HepG2 (cell line): Measurements from ENCODE around the gene APOM. TPM values are rescaled to one million over a fixed set of nuclear protein-coding genes. Genes with fewer than 3 reads are reported as not detected.

ENCODE experiments used
- CREBL2 ChIP-seq: sonication (generic); formaldehyde crosslinking; IDR thresholded peaks from 2 replicates; pipeline ENCODE4 v1.8.1; 2023; ENCODE audit warnings: missing genetic modification reagents, mild to moderate bottlenecking, borderline replicate concordance
- DBP ChIP-seq: sonication (generic); formaldehyde crosslinking; IDR thresholded peaks from 2 replicates; pipeline ENCODE4 v1.4.0; 2020; ENCODE audit warnings: missing genetic modification reagents; ENCODE audit errors: not compliant biosample characterization
- FOXC1 ChIP-seq: sonication (generic); formaldehyde crosslinking; IDR thresholded peaks from 2 replicates; pipeline ENCODE4 v1.8.0; 2022; ENCODE audit warnings: mild to moderate bottlenecking, missing genetic modification reagents, borderline replicate concordance
- FOXO4 ChIP-seq: sonication (generic); formaldehyde crosslinking; conservative IDR thresholded peaks from 2 replicates; pipeline ENCODE4 v1.8.1; 2023; ENCODE audit warnings: missing genetic modification reagents
- FUBP1 ChIP-seq: sonication (generic); formaldehyde crosslinking; IDR thresholded peaks from 2 replicates; pipeline ENCODE4 v1.5.1; 2020; ENCODE audit warnings: missing genetic modification reagents, mild to moderate bottlenecking, borderline replicate concordance
- HOXA9 ChIP-seq: sonication (generic); formaldehyde crosslinking; IDR thresholded peaks from 2 replicates; pipeline ENCODE4 v1.8.1; 2022; ENCODE audit warnings: missing genetic modification reagents, mild to moderate bottlenecking, moderate library complexity, borderline replicate concordance
- NCOA2 ChIP-seq: sonication (generic); formaldehyde crosslinking; IDR thresholded peaks from 2 replicates; pipeline ENCODE4 v1.8.0; 2022; ENCODE audit warnings: inconsistent platforms
- PREB ChIP-seq: sonication (generic); formaldehyde crosslinking; IDR thresholded peaks from 2 replicates; pipeline ENCODE4 v1.4.0; 2020; ENCODE audit warnings: missing genetic modification reagents
- RBM22 ChIP-seq: fragments of 200-400 bp; formaldehyde crosslinking; optimal IDR thresholded peaks from 2 replicates; pipeline ENCODE3; 2017; ENCODE audit warnings: mild to moderate bottlenecking, low read length, moderate library complexity
- SMYD3 ChIP-seq: sonication (generic); formaldehyde crosslinking; IDR thresholded peaks from 2 replicates; pipeline ENCODE4 v1.8.1; 2023; ENCODE audit warnings: mild to moderate bottlenecking, missing genetic modification reagents
- ZBTB25 ChIP-seq: IDR thresholded peaks from 2 replicates; pipeline ENCODE4 v1.6.1; 2018; ENCODE audit warnings: missing genetic modification reagents
- ZBTB49 ChIP-seq: sonication (generic); formaldehyde crosslinking; IDR thresholded peaks from 2 replicates; pipeline ENCODE4 v1.4.0; 2020; ENCODE audit warnings: missing genetic modification reagents, borderline replicate concordance
- ZBTB7A ChIP-seq: sonication (generic); formaldehyde crosslinking; IDR thresholded peaks from 2 replicates; pipeline ENCODE4 v1.8.0; 2022; ENCODE audit warnings: mild to moderate bottlenecking, missing genetic modification reagents
- ZNF20 ChIP-seq: sonication (generic); formaldehyde crosslinking; IDR thresholded peaks from 2 replicates; pipeline ENCODE4 v1.4.0; 2020; ENCODE audit warnings: mild to moderate bottlenecking, moderate library complexity, missing genetic modification reagents
- ZNF232 ChIP-seq: sonication (generic); formaldehyde crosslinking; IDR thresholded peaks from 2 replicates; pipeline ENCODE4 v1.4.0; 2020; ENCODE audit warnings: missing genetic modification reagents, borderline replicate concordance
- ZNF296 ChIP-seq: sonication (generic); formaldehyde crosslinking; conservative IDR thresholded peaks from 2 replicates; pipeline ENCODE4 v1.5.0; 2020; ENCODE audit warnings: mild to moderate bottlenecking, missing genetic modification reagents
- ZNF614 ChIP-seq: IDR thresholded peaks from 2 replicates; pipeline ENCODE4 v1.6.1; 2018; ENCODE audit warnings: missing biosample characterization, missing genetic modification reagents, inconsistent platforms, borderline replicate concordance
- ZSCAN29 ChIP-seq: sonication (generic); formaldehyde crosslinking; conservative IDR thresholded peaks from 2 replicates; pipeline ENCODE4 v1.4.0; 2020; ENCODE audit warnings: mild to moderate bottlenecking, missing genetic modification reagents
- ZSCAN9 ChIP-seq: IDR thresholded peaks from 2 replicates; pipeline ENCODE4 v1.6.1; 2016; ENCODE audit warnings: borderline replicate concordance
- polyA plus RNA-seq, 8 experiments: library from polyadenylated mRNA; depleted of rRNA in 3 of 8; stranded (reverse) in 7 of 8; unstranded in 1 of 8; fragments of >200 nt; fragmentation: Illumina TruSeq in 4 of 8; extraction: Trizol in 4 of 8; gene quantifications; 2 replicates each; pipeline versions ENCODE4 v1.2.1 to v1.2.3, GENCODE V29; 2011 to 2016; ENCODE audit warnings: low read depth in 4 of 8, missing spikeins in 1 of 8, mixed read lengths in 1 of 8; ENCODE audit not compliant: insufficient read depth in 1 of 8
- total RNA-seq, 5 experiments: library from RNA; depleted of rRNA; stranded (reverse); fragments of >200 nt; fragmentation: Illumina TruSeq; extraction: Trizol; gene quantifications; 2 replicates each; pipeline ENCODE4 v1.2.3, GENCODE V29; 2016; ENCODE audit warnings: low read depth in 1 of 5

APOM gene
- total and polyA plus RNA-seq, 2 of the 13 experiments (the other 11 are each of a cell fraction or from before 2014, with no cell fraction given): 98.2 to 1,140 TPM

GRCh38 chr6:31652925-31653724, 2.6 kb upstream of the APOM start (continued):
- TF ChIP-seq DBP: no peak
- no peak for TF ChIP-seq ZNF614 (CRISPR knock-in tag)
- TF ChIP-seq ZBTB7A: peak; percentile 91
- no peak; the same call in 1 of the 2 replicates for TF ChIP-seq NCOA2 (CRISPR knock-in tag)
- no peak for TF ChIP-seq CREBL2
- TF ChIP-seq FOXC1 (CRISPR knock-in tag): no peak; the same call in 1 of the 2 replicates
- TF ChIP-seq RBM22: no peak
- no peak for TF ChIP-seq PREB (CRISPR knock-in tag)
- TF ChIP-seq SMYD3 (CRISPR knock-in tag): 0 out of 2 replicates have a peak, but pooled peaks have one; percentile 7
- no peak for TF ChIP-seq ZBTB25
- TF ChIP-seq FUBP1 (CRISPR knock-in tag): no peak
- TF ChIP-seq ZNF232 (CRISPR knock-in tag): no peak; the same call in 1 of the 2 replicates
- TF ChIP-seq ZNF20 (CRISPR knock-in tag): 0 out of 2 replicates have a peak, but pooled peaks have one; percentile 25
- no peak; the same call in 1 of the 2 replicates for TF ChIP-seq ZSCAN29 (CRISPR knock-in tag)
- TF ChIP-seq ZNF296 (CRISPR knock-in tag): no peak
- TF ChIP-seq ZBTB49 (CRISPR knock-in tag): no peak
- peak; percentile 52; the same call in 1 of the 2 replicates for TF ChIP-seq ZSCAN9 (CRISPR knock-in tag)
- no peak for TF ChIP-seq HOXA9 (CRISPR knock-in tag)
- no peak for TF ChIP-seq FOXO4 (CRISPR knock-in tag)
